Ammon's horn (tissue), 1 donor: ENCODE measurements around the gene THBS3.
"Not testable (repeated sequence)": the region's sequence is repeated elsewhere in the genome, so short reads cannot be mapped to it uniquely, and the experiment has no call there.

Experiments used
- DNase-seq: peaks from one replicate; pipeline ENCODE4 v3.0.0-alpha.2; 2016; ENCODE audit warnings: low spot score

THBS3 gene

DNA sequence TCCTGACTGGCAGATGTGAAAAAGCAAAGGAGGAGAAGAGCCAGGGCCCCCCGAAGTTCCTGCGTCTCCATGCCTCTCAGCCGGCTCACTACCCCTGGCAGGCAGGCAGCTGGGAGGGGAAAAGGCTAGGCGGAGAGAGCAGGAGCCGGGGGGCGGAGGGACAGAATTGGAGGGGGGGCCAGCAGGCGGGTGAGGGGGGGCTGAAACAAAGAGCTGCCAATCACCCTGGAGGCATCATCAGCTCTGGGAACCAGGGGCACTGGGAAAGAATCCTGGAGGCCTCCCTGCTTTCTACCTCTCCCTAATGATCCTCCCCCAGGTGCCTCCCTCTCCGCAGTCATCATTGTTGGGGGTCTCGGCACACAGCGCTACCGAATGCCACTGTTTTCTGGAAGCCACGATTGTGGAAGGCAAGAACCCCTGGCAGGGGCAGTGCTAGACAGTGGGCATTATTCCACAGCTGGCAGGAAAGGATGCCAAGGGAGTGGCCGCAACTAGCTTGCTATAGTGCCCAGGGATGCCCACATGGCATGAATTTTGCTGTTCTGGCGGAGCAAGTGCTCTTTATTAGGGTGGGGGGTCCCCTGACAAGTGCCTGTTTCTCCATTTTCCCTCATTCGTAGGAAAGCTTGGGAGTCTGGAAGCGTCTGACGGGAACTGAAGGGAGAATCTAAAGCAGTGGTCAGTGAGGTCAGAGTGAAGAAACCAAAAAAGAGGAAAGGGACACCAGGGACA is at the start of gene THBS3:
Gene THBS3 (minus strand): TSS at position 92 of the 735 bp plus-strand sequence. CDS start 21 bp downstream, at position 71.
- peak; percentile 63 for DNase-seq

- DNase-seq: no peak
Measured at GRCh38 chr1:155256058-155256852, 48.6 kb upstream of the THBS3 start.

DNA sequence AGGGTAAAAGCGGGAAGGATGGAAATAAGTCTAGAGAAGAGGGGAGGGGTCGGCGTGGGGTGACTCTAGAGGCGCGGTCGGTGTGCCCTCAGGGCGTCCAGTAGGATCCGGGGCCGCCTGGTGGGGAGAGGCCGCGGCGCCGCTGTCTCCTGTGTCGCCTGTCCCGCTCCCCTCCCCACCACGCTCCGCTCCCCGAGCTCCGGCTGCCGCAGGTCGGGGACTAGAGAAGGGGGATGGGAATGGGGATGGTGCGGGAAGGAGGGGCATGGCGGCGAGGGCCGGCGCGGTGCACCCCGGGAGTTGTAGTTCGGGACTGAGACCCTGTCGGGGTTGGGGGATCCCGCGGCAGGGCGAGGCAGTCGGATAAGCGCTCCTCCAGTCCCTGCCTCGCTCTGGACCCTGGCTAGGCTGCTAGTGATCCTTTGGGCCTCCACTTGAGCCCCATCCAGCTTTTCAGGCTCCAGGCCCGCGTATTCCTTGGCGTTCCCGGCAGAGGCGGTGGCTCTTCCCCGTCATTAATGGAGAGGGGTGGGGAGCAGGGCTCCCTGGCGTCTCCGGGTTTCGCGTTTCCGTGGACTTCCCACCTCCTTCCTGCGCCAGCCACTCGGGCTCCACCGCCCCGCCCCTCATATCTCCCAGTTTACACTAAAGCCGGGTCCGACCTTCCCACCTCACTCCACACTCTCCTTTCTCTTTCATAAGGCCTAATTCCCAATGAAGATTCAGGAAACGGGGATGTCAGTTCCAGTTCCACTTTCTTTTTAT is 47.7 kb upstream of the THBS3 start, which contains the start of gene ENTREP3:
Gene ENTREP3 (minus strand): TSS at position 241 of the 765 bp plus-strand sequence. CDS start 606 bp downstream, outside the sequence.
- DNase-seq: peak; percentile 94

DNA sequence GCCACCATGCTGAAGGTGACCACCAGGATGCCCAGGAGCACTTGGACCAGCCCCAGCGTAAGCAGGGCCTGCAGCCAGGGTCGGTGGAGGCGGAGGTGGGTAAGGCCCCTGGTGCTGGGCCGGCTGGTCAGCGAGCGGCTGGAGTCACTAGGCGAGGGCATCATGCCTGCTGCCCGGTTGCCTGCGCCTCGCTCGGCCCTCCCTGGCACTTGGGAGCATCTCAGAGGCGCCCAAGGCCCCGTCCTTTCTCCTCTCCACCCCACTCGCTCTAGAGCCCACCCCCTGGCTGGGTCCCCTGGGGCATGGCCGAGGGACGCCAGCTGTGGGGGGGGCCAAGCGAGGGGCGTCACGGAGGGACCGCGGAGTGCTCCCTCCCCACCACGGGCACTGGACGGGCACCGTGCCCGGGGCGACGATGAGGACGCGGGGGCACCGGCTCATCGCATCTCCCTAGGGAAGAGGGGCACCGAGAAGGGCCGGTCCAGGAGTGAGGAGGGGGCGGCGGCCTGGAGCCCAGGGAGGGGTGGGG is 47.1 kb upstream of the THBS3 start:
- DNase-seq: no peak

DNA sequence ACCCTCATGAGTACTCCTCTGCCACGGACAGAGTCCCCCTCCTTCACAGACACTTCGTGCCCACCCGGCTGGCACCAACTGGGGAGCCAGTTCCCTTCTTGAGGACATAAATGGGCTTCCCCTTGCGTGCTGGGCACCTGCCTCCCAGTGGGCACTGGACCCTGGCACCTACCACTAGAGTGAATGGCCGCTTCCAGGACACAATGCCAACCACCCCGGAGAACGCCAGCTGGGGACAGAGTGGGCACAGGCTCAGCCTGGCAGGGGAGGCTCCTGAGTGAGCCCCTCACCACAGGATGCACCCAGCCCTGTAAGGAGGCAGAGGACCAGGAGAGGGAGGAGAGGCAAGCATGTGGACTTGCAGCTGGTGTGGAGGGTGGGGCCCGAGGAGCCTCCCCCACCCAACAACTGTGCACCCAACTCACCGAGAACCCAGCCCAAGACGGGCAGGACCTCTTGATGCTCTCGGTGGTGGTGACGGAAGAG is 46.6 kb upstream of the THBS3 start:
- no peak for DNase-seq

DNA sequence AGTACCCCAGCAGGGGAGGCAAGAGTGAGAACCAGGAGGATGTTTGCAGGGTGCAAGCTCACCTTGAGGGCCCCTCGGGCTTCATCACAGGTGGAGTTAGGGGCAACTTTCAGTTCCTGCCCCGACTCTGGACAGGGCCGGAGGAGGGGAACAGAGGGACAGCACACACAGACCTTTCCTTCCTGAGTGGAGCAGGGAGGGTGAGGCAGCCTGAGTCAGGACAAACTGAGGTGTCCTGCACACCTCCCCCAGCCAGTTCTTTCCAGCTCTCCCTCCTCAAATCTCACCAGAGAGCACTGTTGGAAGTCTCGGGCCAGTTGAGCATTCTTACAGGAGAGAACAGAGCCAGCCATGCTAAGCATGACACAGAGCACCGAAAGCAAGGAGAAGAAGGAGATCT is 46.1 kb upstream of the THBS3 start:
- DNase-seq: no peak

DNA sequence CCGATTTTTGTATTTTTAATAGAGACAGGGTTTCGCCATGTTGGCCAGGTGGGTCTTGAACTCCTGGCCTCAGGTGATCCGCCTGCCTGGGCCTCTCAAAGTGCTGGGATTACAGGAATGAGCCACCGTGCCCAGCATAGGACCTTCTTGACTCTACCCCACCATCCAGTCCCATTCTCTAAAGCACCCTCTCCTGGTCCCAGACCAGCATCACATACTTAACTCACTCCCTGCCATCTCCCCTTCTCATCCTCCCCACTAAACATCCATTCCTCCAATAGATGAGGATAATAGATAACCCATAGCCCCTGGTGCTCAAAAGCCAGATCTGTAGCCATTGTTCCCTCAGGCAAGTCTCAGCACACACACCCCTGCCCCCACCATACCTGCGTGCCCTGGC is 45.5 kb upstream of the THBS3 start:
- no peak for DNase-seq

- DNase-seq: no peak
Measured at GRCh38 chr1:155251566-155251965, 43.9 kb upstream of the THBS3 start.

DNA sequence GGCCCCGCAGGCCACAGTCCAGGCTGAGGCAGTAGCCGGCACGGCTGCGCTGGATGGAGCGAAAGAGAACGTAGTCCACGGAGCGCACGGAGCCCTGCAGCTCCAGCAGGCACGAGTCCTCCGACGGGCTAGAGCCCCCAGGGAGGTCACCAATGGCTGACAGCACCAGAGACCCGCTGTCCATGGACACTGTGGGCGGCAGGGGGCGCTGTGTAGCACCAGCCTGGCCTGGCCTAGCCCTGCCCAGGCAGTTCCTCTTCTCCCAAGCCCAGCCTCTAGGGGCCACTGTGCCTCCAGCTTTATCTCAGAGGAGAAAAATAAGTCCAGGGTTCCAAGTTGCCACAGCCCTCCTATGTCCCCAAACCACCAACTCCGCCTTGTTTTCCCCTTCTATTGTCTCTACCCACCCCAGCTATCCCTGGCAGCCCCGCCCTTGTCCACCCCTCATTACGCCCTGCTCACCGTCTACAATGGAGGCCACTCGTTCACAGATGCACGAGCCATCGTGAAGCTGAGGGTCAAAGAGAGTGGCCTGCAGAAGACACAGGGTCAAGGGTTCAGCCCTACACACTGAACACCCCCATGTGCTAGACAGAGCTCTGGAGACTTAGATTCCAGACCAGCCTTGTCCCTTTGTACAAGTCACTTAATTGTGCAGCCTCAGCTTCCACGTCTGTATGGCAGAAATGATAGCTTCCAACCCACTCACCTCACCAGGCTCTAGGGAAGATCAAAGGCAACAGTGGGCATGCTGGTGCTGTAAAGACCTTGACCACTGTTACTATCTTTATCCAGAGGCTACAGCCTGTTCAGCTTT is 43.1 kb upstream of the THBS3 start:
- peak; percentile 96 for DNase-seq

- no peak for DNase-seq
Measured at GRCh38 chr1:155250246-155250632, 42.5 kb upstream of the THBS3 start.

DNA sequence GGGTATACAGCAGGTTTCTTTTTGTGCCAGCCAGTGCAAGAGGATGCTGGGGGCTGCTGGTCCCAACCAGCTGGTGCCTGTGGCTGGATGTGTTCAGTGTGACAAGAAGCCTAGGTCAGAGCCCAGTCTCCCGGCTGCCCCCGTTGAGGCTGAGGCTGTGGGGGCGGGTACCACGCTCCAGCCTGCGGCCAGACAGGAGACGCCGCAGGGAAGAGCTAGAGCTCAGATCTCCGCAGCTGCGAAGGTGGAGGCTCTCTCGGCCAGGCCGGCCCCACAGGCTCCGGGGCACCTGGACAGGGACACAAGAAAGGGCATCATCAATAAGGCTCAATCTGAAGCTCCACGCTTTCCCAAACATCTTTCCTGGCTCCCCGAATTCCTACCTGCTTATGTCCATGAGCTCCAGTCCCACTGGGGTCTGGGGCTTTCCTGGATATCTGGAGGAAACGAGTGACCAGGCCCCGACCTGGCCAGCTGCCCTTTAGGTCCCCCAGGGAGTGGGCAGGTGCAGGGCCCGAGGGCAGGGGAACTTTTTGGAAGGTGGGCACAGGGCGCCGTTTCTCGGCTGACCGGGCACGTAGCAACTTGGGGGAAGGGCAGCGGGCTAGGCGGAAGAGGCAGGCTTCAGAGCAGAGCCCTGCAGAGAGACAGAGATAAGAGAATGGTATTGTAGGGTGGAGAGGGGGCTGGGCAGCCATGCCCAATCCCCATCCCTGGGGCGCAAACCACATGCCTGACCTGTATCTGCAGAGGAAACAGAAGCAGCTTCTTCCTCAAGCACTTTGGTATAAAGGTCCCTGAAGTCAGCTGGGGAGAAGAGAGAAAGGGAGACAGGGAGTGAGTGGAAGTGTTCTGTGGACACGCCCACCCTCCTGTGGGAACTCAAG is 40.2 kb upstream of the THBS3 start:
- DNase-seq: no peak

DNA sequence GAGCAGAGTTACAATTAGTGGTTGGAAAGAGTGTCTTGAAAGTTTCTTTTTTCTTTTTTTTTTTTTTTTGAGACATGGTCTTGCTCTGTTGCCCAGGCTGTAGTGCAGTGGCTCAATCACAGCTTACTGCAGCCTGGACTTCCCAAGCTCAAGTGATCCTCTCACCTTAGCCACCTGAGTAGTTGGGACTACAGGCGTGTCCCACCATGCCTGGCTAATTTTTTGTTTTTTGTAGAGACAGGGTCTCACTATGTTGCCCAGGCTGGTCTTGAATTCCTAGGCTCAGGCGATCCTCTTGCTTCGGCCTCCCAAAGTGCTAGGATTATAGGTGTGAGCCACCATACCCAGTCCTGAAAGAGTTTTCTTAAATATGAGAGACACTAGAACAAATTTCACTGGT is 39.1 kb upstream of the THBS3 start:
- DNase-seq: not testable (repeated sequence)

DNA sequence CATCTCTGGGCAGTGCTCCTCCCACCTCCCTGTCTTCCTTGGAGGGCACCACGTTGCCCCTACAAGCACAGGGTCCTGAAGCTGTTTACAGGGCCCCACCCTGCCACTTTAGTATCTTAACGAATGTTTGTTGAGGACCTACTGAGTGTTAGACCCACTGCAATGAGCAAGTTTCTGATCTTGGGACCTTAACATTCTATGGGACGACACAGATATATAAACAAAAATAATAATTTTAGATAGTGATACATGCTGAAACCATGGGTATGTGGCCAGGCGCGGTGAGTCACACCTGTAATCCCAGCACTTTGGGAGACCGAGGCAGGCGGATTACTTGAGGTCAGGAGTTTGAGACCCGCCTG is 37.4 kb upstream of the THBS3 start:
- no peak for DNase-seq

DNA sequence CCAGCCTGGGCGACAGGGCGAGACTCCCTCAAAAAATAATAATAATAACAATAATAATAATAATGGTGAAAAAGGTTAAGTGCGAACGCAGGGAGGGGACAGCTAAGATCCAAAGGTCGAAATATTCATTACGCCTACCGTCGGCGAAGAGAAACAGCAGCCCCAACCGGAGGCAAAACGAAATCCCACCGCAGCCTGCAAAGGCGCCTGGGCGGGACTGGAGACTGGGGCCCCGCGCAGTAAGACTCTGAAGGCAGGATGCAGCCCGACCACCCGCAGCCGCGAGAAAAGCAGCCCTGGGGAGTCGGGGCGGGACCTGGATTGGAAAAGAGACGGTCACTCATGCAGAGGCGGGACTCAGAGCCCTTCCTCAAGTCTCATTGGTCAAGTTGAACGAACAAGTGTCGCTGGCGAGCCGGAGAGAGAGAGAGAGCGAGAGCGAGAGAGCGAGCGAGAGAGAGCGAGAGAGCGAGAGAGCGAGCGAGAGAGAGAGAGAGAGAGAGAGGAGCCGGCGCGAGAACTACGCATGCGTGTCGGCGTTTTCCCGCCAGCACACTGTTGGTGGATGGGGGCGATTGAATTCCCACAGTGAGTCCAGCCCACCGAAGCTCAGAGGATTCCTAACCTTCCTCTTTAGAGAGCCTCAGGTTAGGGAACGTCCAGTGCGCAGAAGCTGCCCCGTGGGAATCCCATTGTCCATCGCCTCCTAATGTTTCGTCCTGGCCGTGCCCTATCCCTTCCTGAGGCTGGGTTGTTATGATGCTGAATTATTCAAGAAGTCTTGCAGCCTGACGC is 36.9 kb upstream of the THBS3 start:
- peak; percentile 99 for DNase-seq

GRCh38 chr1:155242805-155243358 is 35.2 kb upstream of the THBS3 start:
- no peak for DNase-seq

GRCh38 chr1:155241841-155242264 is 34.2 kb upstream of the THBS3 start:
- no peak for DNase-seq

DNA sequence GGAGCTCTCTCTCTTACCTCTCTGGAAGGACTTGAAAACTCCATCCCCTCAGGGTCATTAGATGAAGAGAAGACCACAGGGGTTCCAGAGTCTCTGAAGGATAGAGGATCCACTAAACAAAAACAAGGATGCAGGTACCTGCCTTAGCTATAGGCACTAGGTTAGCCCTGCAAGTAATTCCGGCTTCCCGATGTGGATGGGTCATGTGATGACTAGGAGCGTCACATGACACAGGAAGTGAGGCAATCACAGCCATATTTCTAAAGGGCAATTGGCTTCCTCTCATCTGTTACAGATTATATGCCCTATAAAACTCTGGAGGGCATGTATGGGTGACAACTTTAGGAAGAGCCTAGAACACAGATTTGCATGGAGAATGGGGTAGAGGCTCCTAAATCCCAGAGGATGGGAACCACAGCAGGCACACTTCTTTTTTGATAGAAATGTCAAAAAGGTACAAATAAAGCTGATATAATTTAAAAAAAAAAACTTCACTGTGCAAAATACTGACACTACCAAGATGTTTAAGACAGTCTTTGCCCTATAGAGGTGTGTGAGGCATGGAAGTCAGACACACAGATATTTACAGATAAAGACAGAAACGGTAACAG is 33.5 kb upstream of the THBS3 start:
- peak; percentile 93 for DNase-seq

DNA sequence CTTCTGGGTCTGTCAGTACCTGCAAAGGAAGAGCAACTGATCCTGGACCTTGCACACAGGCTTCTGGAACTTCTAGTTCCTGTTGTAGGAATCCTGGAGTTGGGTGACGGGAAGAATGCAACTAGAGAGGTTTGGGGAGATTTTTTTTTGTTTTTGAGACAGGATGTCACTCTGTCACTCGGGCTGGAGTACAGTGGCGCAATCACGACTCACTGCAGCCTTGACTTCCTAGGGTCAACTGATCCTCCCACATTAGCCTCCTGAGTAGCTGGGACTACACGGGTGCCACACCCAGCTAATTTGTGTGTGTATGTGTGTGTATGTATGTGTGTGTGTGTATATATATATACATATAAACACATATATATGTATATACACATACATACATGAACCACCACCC is 28.8 kb upstream of the THBS3 start:
- no peak for DNase-seq

DNA sequence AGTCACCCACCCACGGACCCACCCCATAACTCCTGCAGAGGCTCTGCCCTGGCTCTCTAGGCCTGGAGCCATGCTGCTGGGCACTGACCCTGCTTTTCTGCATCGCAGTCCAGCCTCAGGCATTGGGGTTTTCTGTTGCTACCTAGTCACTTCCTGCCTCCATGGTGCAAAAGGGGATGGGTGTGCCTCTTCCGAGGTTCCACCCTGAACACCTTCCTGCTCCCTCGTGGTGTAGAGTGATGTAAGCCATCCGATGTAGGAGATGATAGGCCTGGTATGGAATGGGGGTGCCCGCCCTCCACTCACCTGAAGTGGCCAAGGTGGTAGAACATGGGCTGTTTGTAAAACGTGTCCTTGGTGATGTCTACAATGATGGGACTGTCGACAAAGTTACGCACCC is 27.7 kb upstream of the THBS3 start:
- not testable (repeated sequence) for DNase-seq
